OCI-LY7 (cell line): ENCODE data around the gene RPS6KB2. TPM values are rescaled to one million over a fixed set of nuclear protein-coding genes. Genes with fewer than 3 reads are reported as not detected.

Experiments used
- BruUV-seq: library from RNA; stranded (reverse); fragments of 400-500 nt; replicated peaks from 2 replicates; lab custom pipeline; 2021; lab: Mats Ljungman, UMichigan
- CTCF ChIA-PET: fragments of 300-600 bp; sonication (Branson Sonifier 250); formaldehyde crosslinking; loops from one replicate; lab custom pipeline; 2022; ENCODE audit warnings: antibody characterized with exemption; ENCODE audit not compliant: unreplicated experiment; lab: Charles Lee
- POLR2A ChIA-PET: fragments of 300-600 bp; sonication (Branson Sonifier 250); formaldehyde crosslinking; loops from one replicate; lab custom pipeline; 2022; ENCODE audit warnings: antibody characterized with exemption; lab: Charles Lee
- DNase-seq: peaks from one replicate; pipeline ENCODE4 v3.0.0-alpha.2; 2015; ENCODE audit warnings: low spot score
- H2AFZ ChIP-seq: fragments of 200-600 bp; sonication (generic), shearing (Covaris generic); 2 replicates; pipeline ENCODE4 v1.6.1; 2014; ENCODE audit warnings: mild to moderate bottlenecking, antibody characterized with exemption, low read length, moderate library complexity
- H3K27ac ChIP-seq: fragments of 200-600 bp; sonication (generic); 2 replicates; pipeline ENCODE4 v1.5.1; 2014; ENCODE audit warnings: mixed run types, low read depth, mild to moderate bottlenecking, moderate library complexity, low read length, inconsistent platforms; ENCODE audit not compliant: poor library complexity, severe bottlenecking
- H3K36me3 ChIP-seq: fragments of 200-600 bp; sonication (generic); 2 replicates; pipeline ENCODE4 v1.6.1; 2014; ENCODE audit warnings: mild to moderate bottlenecking, antibody characterized with exemption, low read length, moderate library complexity, mixed read lengths; ENCODE audit not compliant: insufficient read depth
- H3K4me1 ChIP-seq: fragments of 200-600 bp; sonication (generic); 2 replicates; pipeline ENCODE4 v1.5.1; 2014; ENCODE audit warnings: mild to moderate bottlenecking, low read length; ENCODE audit not compliant: insufficient read depth, poor library complexity, severe bottlenecking
- H3K4me2 ChIP-seq: fragments of 200-600 bp; sonication (generic); 2 replicates; pipeline ENCODE4 v1.6.1; 2014; ENCODE audit warnings: mild to moderate bottlenecking, low read length
- H3K4me3 ChIP-seq: fragments of 200-600 bp; sonication (generic); 2 replicates; pipeline ENCODE4 v1.5.1; 2014; ENCODE audit warnings: mild to moderate bottlenecking, low read depth, low read length; ENCODE audit not compliant: poor library complexity, severe bottlenecking
- H3K79me2 ChIP-seq: fragments of 200-600 bp; sonication (generic); 2 replicates; pipeline ENCODE4 v1.6.1; 2016; ENCODE audit warnings: low read depth, mild to moderate bottlenecking, low read length, moderate library complexity, mixed read lengths; ENCODE audit not compliant: insufficient read depth
- H3K9me2 ChIP-seq: fragments of 200-600 bp; sonication (generic); 2 replicates; pipeline ENCODE4 v1.6.1; 2016; ENCODE audit warnings: mild to moderate bottlenecking, low read length, mixed read lengths; ENCODE audit not compliant: insufficient read depth
- H3K9me3 ChIP-seq: fragments of 200-600 bp; sonication (generic); 2 replicates; pipeline ENCODE4 v1.6.1; 2014; ENCODE audit warnings: mild to moderate bottlenecking, mixed run types, low read length, mixed read lengths
- H4K20me1 ChIP-seq: fragments of 200-600 bp; sonication (generic); 2 replicates; pipeline ENCODE4 v1.6.1; 2014; ENCODE audit warnings: mild to moderate bottlenecking, antibody characterized with exemption, low read length, moderate library complexity, mixed read lengths; ENCODE audit not compliant: insufficient read depth
- EZH2phosphoT487 ChIP-seq: fragments of 200-600 bp; sonication (generic); IDR thresholded peaks from 2 replicates; pipeline ENCODE4 v1.6.1; 2018; ENCODE audit warnings: low read depth, borderline replicate concordance, mild to moderate bottlenecking, mixed run types, antibody characterized with exemption, low read length, moderate library complexity, mixed read lengths
- intact Hi-C: fragments of 100-400 bp; cut with micrococcal nuclease; formaldehyde crosslinking; loops from one replicate; pipeline ENCODE4 v1.10.0; 2022; ENCODE audit not compliant: unreplicated experiment
- total RNA-seq, 2 experiments: library from RNA; depleted of rRNA in 1 of 2; stranded (reverse); fragments of >200 nt in 1 of 2; shearing (Covaris generic) in 1 of 2; gene quantifications; 2 replicates each; pipeline ENCODE4 v1.2.3, GENCODE V29; 2014 to 2022
- TF ChIP-seq, protein P1 (sequence below): fragments of 200-600 bp; sonication (generic); conservative IDR thresholded peaks from 2 replicates; pipeline ENCODE4 v1.5.1; 2014; ENCODE audit warnings: mild to moderate bottlenecking, antibody characterized with exemption, low read length, moderate library complexity, mixed read lengths

RPS6KB2 gene
- total RNA-seq, 2 experiments from 2014 or later = 48.3 to 69.4 TPM

DNA sequence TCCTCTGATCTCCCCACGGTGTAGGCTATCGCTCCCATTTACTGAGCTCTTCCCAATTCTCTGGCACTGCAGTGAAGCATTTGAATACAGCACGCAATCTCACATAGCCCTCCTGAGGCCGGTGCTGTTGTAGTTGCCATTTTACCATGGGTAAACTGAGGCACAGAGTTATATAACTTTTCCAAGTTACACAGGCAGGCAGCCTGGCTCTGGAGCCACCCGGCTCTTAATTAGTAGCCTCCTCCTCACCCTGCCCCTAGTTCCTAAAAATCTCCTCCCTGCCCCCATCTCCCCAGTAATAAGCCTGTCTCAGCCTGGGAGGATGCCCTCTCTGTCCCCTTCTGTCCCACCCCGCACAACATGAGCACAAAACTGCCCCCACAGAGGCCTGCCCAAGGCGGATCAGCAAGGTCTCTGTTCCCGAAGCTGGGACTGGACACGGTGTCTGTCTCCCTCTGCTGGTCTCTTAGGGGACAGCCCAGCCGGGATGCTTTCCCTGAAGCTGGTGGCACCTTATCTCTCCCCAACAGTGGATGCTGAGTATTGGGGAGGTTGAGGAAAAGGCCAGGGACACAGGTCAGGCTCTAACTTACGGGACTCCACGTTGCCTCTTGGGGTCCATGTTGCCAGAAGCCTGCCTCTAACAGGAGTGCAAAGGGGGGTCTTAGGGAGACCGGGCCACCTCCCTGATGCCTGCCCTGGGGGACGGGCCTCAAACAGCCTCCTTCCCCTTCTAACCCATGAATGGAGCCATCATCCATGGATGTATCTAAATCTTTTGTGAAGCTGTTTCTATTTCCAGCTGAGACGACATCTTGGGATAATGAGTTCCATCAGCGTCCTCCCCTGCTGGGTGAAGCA lies 45.8 kb upstream of the RPS6KB2 start:
- BruUV-seq = no TSS peak
- H3K79me2 ChIP-seq = no peaks in the 10 kb centered on the region
- H3K9me2 ChIP-seq = no peaks in the 10 kb centered on the region
- no peaks in the 10 kb centered on the region for H3K9me3 ChIP-seq
- intact Hi-C loops = loop anchor here (1.0 to 5.0 kb wide), 7 partner anchors 25 to 300 kb away; partner anchors contain the start of gene ANKRD13D
- ChIA-PET POLR2A (interaction anchor here (0.7 to 7.7 kb wide), 4 partner anchors 29 to 1070 kb away, joined by 7 to 106 read pairs (median 18); partner anchors contain the start of gene POLD4), CTCF (interaction anchor here (1.8 to 4.3 kb wide), 3 partner anchors 20 to 37 kb away, joined by 4 to 136 read pairs (median 7); partner anchors contain the start of gene POLD4)
- peaks cover 29% of the 10 kb centered on the region for H3K4me1 ChIP-seq
- no peaks in the 10 kb centered on the region for H3K36me3 ChIP-seq
- no peak for TF ChIP-seq EZH2phosphoT487
- TF ChIP-seq, protein P1, sequence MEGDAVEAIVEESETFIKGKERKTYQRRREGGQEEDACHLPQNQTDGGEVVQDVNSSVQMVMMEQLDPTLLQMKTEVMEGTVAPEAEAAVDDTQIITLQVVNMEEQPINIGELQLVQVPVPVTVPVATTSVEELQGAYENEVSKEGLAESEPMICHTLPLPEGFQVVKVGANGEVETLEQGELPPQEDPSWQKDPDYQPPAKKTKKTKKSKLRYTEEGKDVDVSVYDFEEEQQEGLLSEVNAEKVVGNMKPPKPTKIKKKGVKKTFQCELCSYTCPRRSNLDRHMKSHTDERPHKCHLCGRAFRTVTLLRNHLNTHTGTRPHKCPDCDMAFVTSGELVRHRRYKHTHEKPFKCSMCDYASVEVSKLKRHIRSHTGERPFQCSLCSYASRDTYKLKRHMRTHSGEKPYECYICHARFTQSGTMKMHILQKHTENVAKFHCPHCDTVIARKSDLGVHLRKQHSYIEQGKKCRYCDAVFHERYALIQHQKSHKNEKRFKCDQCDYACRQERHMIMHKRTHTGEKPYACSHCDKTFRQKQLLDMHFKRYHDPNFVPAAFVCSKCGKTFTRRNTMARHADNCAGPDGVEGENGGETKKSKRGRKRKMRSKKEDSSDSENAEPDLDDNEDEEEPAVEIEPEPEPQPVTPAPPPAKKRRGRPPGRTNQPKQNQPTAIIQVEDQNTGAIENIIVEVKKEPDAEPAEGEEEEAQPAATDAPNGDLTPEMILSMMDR = peak; percentile 97
- H2AFZ ChIP-seq = no peak overlapping the region
- no peak overlapping the region for H3K4me2 ChIP-seq
- no peak overlapping the region for H3K27ac ChIP-seq
- no peaks in the 10 kb centered on the region for H4K20me1 ChIP-seq
- peak; percentile 88 for DNase-seq
- no peak overlapping the region for H3K4me3 ChIP-seq

DNA sequence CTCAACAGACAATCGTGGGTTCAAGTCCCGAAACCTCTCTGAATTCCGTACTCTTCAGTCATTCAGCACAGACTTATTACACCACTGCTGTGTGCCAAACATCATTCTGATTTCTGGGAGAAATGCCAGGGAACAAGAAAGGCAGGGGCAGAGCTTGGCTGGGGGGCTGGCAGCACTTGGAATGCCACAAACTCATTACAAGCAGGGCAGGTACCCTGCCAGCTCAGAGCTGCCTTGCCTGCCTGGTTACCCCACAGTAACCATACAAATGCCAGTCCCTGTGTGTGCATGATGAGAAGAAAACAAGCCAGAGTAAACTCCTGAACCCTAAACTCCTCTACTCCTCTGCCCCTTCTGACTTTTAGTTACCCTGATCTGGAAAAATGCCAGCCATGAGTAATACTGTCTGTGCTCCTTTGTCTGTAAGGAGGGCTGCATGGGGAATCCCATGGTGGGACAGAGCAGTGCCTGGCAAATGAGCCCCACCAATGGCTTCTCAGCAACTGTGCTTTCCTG lies 43.4 kb upstream of the RPS6KB2 start:
- no peaks in the 10 kb centered on the region for H3K9me3 ChIP-seq
- intact Hi-C loops = loop anchor here (5.0 kb wide), 2 partner anchors 288 to 303 kb away; no protein-coding TSS in a partner anchor
- H3K4me2 ChIP-seq = no peak overlapping the region
- H3K36me3 ChIP-seq = no peaks in the 10 kb centered on the region
- POLR2A ChIA-PET = interaction anchor here (1.3 kb wide), 1 partner anchor 33 kb away, joined by 3 read pairs; no protein-coding TSS in a partner anchor
- no peaks in the 10 kb centered on the region for H4K20me1 ChIP-seq
- H3K4me1 ChIP-seq = peaks cover 37% of the 10 kb centered on the region
- no TSS peak for BruUV-seq
- no peak overlapping the region for H3K27ac ChIP-seq
- H2AFZ ChIP-seq = no peak overlapping the region
- TF ChIP-seq, protein P1 = no peak
- CTCF ChIA-PET = interaction anchor here (0.9 kb wide), 1 partner anchor 28 kb away, joined by 3 read pairs; no protein-coding TSS in a partner anchor
- no peaks in the 10 kb centered on the region for H3K9me2 ChIP-seq
- H3K79me2 ChIP-seq = no peaks in the 10 kb centered on the region
- no peak overlapping the region for H3K4me3 ChIP-seq
- no peak for DNase-seq
